ENCODE measurements around the gene PPDPF.
"Not testable (repeated sequence)": the region's sequence is repeated elsewhere in the genome, so short reads cannot be mapped to it uniquely, and the experiment has no call there.

Gene PPDPF

GRCh38 chr20:63565021-63565698 is 44.6 kb downstream of the PPDPF start:
- no peak for DNase-seq (ENCODE audit: low spot score)

GRCh38 chr20:63565699-63566335 is 45.3 kb downstream of the PPDPF start:
- no peak for DNase-seq (ENCODE audit: low spot score)

- DNase-seq (ENCODE audit: low spot score) = no peak
Observed at GRCh38 chr20:63566395-63567135, 46.0 kb downstream of the PPDPF start.

- no peak for DNase-seq (ENCODE audit: low spot score)
Observed at GRCh38 chr20:63567136-63567385, 46.5 kb downstream of the PPDPF start.

GRCh38 chr20:63567386-63568169 is 47.0 kb downstream of the PPDPF start:
- no peak for DNase-seq (ENCODE audit: low spot score)

- no peak for DNase-seq (ENCODE audit: low spot score)
Observed at GRCh38 chr20:63568170-63568981, 47.8 kb downstream of the PPDPF start.

- DNase-seq (ENCODE audit: low spot score) = no peak
Observed at GRCh38 chr20:63568986-63569949, 48.7 kb downstream of the PPDPF start.

GRCh38 chr20:63570281-63571086 is 49.9 kb downstream of the PPDPF start:
- no peak for DNase-seq (ENCODE audit: low spot score)

- DNase-seq (ENCODE audit: low spot score) = not testable (repeated sequence)
Observed at GRCh38 chr20:63571087-63571478, 50.5 kb downstream of the PPDPF start.

All from HuH-7 (cell line).